Activated T-helper 1 cell treated with anti-CD3 and anti-CD28 coated beads, Interleukin-12 subunit alpha, Interleukin-12 subunit beta, Interleukin-2, Interleukin-4 antibody, amounts not matched to agents 30 ng/mL and 10 ng/mL and 1 ng/mL, durations not matched to agents 14 hours and 24 hours and 36 hours (primary cell): ENCODE data around the gene FNTB. TPM values are rescaled to one million over a fixed set of nuclear protein-coding genes. Genes with fewer than 3 reads are reported as not detected.

Experiments
- DNase-seq: peaks from one replicate; pipeline ENCODE4 v3.0.0; 2021; ENCODE audit warnings: low spot score
- H3K27ac Mint-ChIP-seq: one replicate; pipeline ENCODE4 v1.8.0; 2021; ENCODE audit warnings: mild to moderate bottlenecking, mixed read lengths
- H3K27me3 Mint-ChIP-seq: one replicate; pipeline ENCODE4 v1.8.0; 2022; ENCODE audit warnings: mild to moderate bottlenecking, moderate library complexity, mixed read lengths; ENCODE audit not compliant: insufficient read depth
- H3K36me3 Mint-ChIP-seq: one replicate; pipeline ENCODE4 v1.8.0; 2021; ENCODE audit warnings: low read depth, mixed read lengths
- H3K4me1 Mint-ChIP-seq: one replicate; pipeline ENCODE4 v1.8.0; 2021; ENCODE audit warnings: low read depth, mixed read lengths
- H3K4me3 Mint-ChIP-seq: one replicate; pipeline ENCODE4 v1.8.0; 2021; ENCODE audit warnings: mild to moderate bottlenecking, moderate library complexity, mixed read lengths
- H3K9me3 Mint-ChIP-seq: one replicate; pipeline ENCODE4 v1.8.0; 2021; ENCODE audit warnings: mixed read lengths
- intact Hi-C: fragments of 100-400 bp; cut with micrococcal nuclease; formaldehyde crosslinking; loops from one replicate; pipeline ENCODE4 v1.15.1; 2024
- total RNA-seq: library from RNA; stranded (reverse); gene quantifications from 2 replicates; pipeline ENCODE4 v1.2.3, GENCODE V29; 2022

Gene FNTB
- total RNA-seq, 1 donor from 2014 or later = 17.8 TPM

- H3K36me3 Mint-ChIP-seq = peaks cover 54% of the 10 kb centered on the region
- H3K4me1 Mint-ChIP-seq = no peaks in the 10 kb centered on the region
- no peaks in the 10 kb centered on the region for H3K27me3 Mint-ChIP-seq
- no peak overlapping the region for H3K27ac Mint-ChIP-seq
- no peak for DNase-seq
- intact Hi-C loops = no loop called here
- H3K4me3 Mint-ChIP-seq = no peak overlapping the region
- H3K9me3 Mint-ChIP-seq = no peaks in the 10 kb centered on the region
These were observed 75.7 kb downstream of the FNTB start for GRCh38 chr14:65062096-65063075.

GRCh38 chr14:65065719-65066118, 79.0 kb downstream of the FNTB start:
- no peak overlapping the region for H3K4me3 Mint-ChIP-seq
- intact Hi-C loops = no loop called here
- H3K4me1 Mint-ChIP-seq = no peaks in the 10 kb centered on the region
- H3K9me3 Mint-ChIP-seq = no peaks in the 10 kb centered on the region
- H3K36me3 Mint-ChIP-seq = peaks cover 47% of the 10 kb centered on the region
- no peak overlapping the region for H3K27ac Mint-ChIP-seq
- no peak for DNase-seq
- H3K27me3 Mint-ChIP-seq = no peaks in the 10 kb centered on the region

GRCh38 chr14:65069874-65070413, 83.2 kb downstream of the FNTB start:
- no peak overlapping the region for H3K4me3 Mint-ChIP-seq
- H3K4me1 Mint-ChIP-seq = peaks cover 13% of the 10 kb centered on the region
- intact Hi-C loops = no loop called here
- H3K9me3 Mint-ChIP-seq = no peaks in the 10 kb centered on the region
- peaks cover 25% of the 10 kb centered on the region for H3K36me3 Mint-ChIP-seq
- DNase-seq = no peak
- H3K27ac Mint-ChIP-seq = no peak overlapping the region
- no peaks in the 10 kb centered on the region for H3K27me3 Mint-ChIP-seq

GRCh38 chr14:65070471-65070976, 83.8 kb downstream of the FNTB start:
- Mint-ChIP-seq H3K9me3 (no peaks in the 10 kb centered on the region), H3K27ac (no peak overlapping the region), H3K4me3 (no peak overlapping the region), H3K36me3 (peaks cover 25% of the 10 kb centered on the region), H3K27me3 (no peaks in the 10 kb centered on the region), H3K4me1 (peaks cover 18% of the 10 kb centered on the region)
- intact Hi-C loops = no loop called here
- DNase-seq = no peak

GRCh38 chr14:65071544-65071943, 84.8 kb downstream of the FNTB start:
- Mint-ChIP-seq H3K36me3 (peaks cover 24% of the 10 kb centered on the region), H3K4me1 (peaks cover 22% of the 10 kb centered on the region), H3K9me3 (no peaks in the 10 kb centered on the region), H3K4me3 (no peak overlapping the region), H3K27ac (no peak overlapping the region), H3K27me3 (no peaks in the 10 kb centered on the region)
- no peak for DNase-seq
- intact Hi-C loops = no loop called here

GRCh38 chr14:65072256-65072655, 85.6 kb downstream of the FNTB start:
- intact Hi-C loops = no loop called here
- H3K36me3 Mint-ChIP-seq = peaks cover 26% of the 10 kb centered on the region
- H3K27ac Mint-ChIP-seq = no peak overlapping the region
- H3K9me3 Mint-ChIP-seq = no peaks in the 10 kb centered on the region
- H3K4me3 Mint-ChIP-seq = no peak overlapping the region
- no peaks in the 10 kb centered on the region for H3K27me3 Mint-ChIP-seq
- H3K4me1 Mint-ChIP-seq = peaks cover 22% of the 10 kb centered on the region
- DNase-seq = no peak

- no peaks in the 10 kb centered on the region for H3K9me3 Mint-ChIP-seq
- H3K4me1 Mint-ChIP-seq = peaks cover 22% of the 10 kb centered on the region
- H3K27me3 Mint-ChIP-seq = no peaks in the 10 kb centered on the region
- intact Hi-C loops = no loop called here
- no peak for DNase-seq
- no peak overlapping the region for H3K4me3 Mint-ChIP-seq
- peaks cover 31% of the 10 kb centered on the region for H3K36me3 Mint-ChIP-seq
- H3K27ac Mint-ChIP-seq = no peak overlapping the region
These were observed 86.2 kb downstream of the FNTB start for GRCh38 chr14:65072937-65073336.

GRCh38 chr14:65073605-65074201, 87.0 kb downstream of the FNTB start:
- H3K27ac Mint-ChIP-seq = peak overlapping the region; percentile 62
- no peaks in the 10 kb centered on the region for H3K27me3 Mint-ChIP-seq
- DNase-seq = no peak
- no peaks in the 10 kb centered on the region for H3K9me3 Mint-ChIP-seq
- peaks cover 22% of the 10 kb centered on the region for H3K4me1 Mint-ChIP-seq
- peaks cover 31% of the 10 kb centered on the region for H3K36me3 Mint-ChIP-seq
- H3K4me3 Mint-ChIP-seq = no peak overlapping the region
- intact Hi-C loops = no loop called here

- Mint-ChIP-seq H3K36me3 (peaks cover 34% of the 10 kb centered on the region), H3K4me1 (peaks cover 30% of the 10 kb centered on the region), H3K9me3 (no peaks in the 10 kb centered on the region), H3K4me3 (no peak overlapping the region), H3K27me3 (no peaks in the 10 kb centered on the region), H3K27ac (peak overlapping the region; percentile 59)
- DNase-seq = no peak
- intact Hi-C loops = no loop called here
These were observed 87.9 kb downstream of the FNTB start for GRCh38 chr14:65074449-65075150.

- H3K36me3 Mint-ChIP-seq = peaks cover 45% of the 10 kb centered on the region
- no peak overlapping the region for H3K27ac Mint-ChIP-seq
These were observed 89.1 kb downstream of the FNTB start for GRCh38 chr14:65075628-65076325.

GRCh38 chr14:65077318-65077717, 90.6 kb downstream of the FNTB start:
- Mint-ChIP-seq H3K36me3 (peaks cover 60% of the 10 kb centered on the region), H3K4me1 (peaks cover 57% of the 10 kb centered on the region), H3K27me3 (no peaks in the 10 kb centered on the region), H3K4me3 (no peak overlapping the region), H3K9me3 (no peaks in the 10 kb centered on the region), H3K27ac (no peak overlapping the region)
- DNase-seq = no peak
- intact Hi-C loops = no loop called here

More at GRCh38 chr14:65075628-65076325, 89.1 kb downstream of the FNTB start:
- DNase-seq = no peak
- Mint-ChIP-seq H3K4me3 (no peak overlapping the region), H3K27me3 (no peaks in the 10 kb centered on the region), H3K4me1 (peaks cover 41% of the 10 kb centered on the region), H3K9me3 (no peaks in the 10 kb centered on the region)
- intact Hi-C loops = no loop called here

- H3K4me3 Mint-ChIP-seq = no peak overlapping the region
- peaks cover 61% of the 10 kb centered on the region for H3K4me1 Mint-ChIP-seq
- no peak for DNase-seq
- H3K27ac Mint-ChIP-seq = peak overlapping the region; percentile 15
- no peaks in the 10 kb centered on the region for H3K9me3 Mint-ChIP-seq
- H3K36me3 Mint-ChIP-seq = peaks cover 71% of the 10 kb centered on the region
- intact Hi-C loops = no loop called here
- no peaks in the 10 kb centered on the region for H3K27me3 Mint-ChIP-seq
These were observed 92.5 kb downstream of the FNTB start for GRCh38 chr14:65079201-65079600.
